OCI-LY7 (cell line): ENCODE data around the gene KSR1.

Source experiments
- EZH2phosphoT487 ChIP-seq: fragments of 200-600 bp; sonication (generic); IDR thresholded peaks from 2 replicates; pipeline ENCODE4 v1.6.1; 2018; ENCODE audit warnings: low read depth, borderline replicate concordance, mild to moderate bottlenecking, mixed run types, antibody characterized with exemption, low read length, moderate library complexity, mixed read lengths
- TF ChIP-seq, protein P1 (sequence below): fragments of 200-600 bp; sonication (generic); conservative IDR thresholded peaks from 2 replicates; pipeline ENCODE4 v1.5.1; 2014; ENCODE audit warnings: mild to moderate bottlenecking, antibody characterized with exemption, low read length, moderate library complexity, mixed read lengths

DNA sequence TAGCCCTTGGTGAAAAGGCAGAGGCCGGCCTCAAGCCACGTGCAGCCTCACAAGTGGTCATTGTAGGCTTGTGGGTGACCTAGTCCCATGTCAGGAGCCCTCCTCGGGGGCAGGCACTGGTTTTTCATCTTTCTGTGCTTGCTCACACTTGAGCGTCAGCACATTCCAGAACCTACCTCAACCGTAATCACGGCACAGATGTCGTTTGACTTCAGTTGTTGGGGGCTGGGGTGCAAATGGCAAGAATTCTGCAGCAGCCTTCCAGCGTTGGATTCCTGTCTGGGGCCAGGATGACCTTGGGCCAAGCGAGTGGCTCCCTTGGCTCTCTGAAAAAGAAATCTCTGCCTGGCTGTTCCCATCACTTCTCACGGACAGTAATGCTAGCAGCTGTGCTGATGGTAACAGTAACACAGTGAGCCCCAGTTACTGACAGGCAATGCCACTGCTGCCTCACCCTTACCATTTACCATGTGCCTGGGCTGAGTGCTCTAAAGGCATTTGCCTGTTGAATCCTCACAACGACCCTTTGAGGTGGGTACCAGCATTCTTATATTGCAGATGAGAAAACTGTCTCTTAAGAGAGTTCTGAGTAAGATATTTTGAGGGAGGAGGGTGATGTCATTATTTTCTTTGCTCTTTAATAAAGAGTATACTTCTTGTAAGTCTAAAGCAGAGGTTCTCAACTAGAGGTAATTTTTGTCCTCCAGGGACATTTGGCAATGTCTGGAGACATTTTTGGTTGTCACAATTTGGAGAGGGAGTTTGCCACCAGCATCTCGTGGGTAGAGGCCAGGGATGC is 46.5 kb downstream of the KSR1 start:
- TF ChIP-seq, protein P1, sequence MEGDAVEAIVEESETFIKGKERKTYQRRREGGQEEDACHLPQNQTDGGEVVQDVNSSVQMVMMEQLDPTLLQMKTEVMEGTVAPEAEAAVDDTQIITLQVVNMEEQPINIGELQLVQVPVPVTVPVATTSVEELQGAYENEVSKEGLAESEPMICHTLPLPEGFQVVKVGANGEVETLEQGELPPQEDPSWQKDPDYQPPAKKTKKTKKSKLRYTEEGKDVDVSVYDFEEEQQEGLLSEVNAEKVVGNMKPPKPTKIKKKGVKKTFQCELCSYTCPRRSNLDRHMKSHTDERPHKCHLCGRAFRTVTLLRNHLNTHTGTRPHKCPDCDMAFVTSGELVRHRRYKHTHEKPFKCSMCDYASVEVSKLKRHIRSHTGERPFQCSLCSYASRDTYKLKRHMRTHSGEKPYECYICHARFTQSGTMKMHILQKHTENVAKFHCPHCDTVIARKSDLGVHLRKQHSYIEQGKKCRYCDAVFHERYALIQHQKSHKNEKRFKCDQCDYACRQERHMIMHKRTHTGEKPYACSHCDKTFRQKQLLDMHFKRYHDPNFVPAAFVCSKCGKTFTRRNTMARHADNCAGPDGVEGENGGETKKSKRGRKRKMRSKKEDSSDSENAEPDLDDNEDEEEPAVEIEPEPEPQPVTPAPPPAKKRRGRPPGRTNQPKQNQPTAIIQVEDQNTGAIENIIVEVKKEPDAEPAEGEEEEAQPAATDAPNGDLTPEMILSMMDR: no peak
- TF ChIP-seq EZH2phosphoT487: no peak
